Type B pancreatic cell (in vitro differentiated cells): Measurements from ENCODE around the gene NCOA7. TPM values are rescaled to one million over a fixed set of nuclear protein-coding genes. Genes with fewer than 3 reads are reported as not detected.

Experiments used
- DNase-seq: peaks from one replicate; pipeline ENCODE4 v3.0.0; 2021; ENCODE audit warnings: mixed read lengths; ENCODE audit not compliant: unreplicated experiment; ENCODE audit errors: extremely low spot score
- H3K27ac Mint-ChIP-seq: 2 replicates; pipeline ENCODE4 v1.8.0; 2021; ENCODE audit warnings: mild to moderate bottlenecking, mixed read lengths
- H3K27me3 Mint-ChIP-seq: 2 replicates; pipeline ENCODE4 v1.8.0; 2021; ENCODE audit warnings: mixed read lengths
- H3K36me3 Mint-ChIP-seq: 2 replicates; pipeline ENCODE4 v1.8.0; 2021; ENCODE audit warnings: mixed read lengths
- H3K4me1 Mint-ChIP-seq: one replicate; pipeline ENCODE4 v1.8.0; 2021; ENCODE audit warnings: mixed read lengths; ENCODE audit not compliant: unreplicated experiment
- H3K4me3 Mint-ChIP-seq: 2 replicates; pipeline ENCODE4 v1.8.0; 2021; ENCODE audit warnings: mild to moderate bottlenecking, mixed read lengths
- H3K9me3 Mint-ChIP-seq: 2 replicates; pipeline ENCODE4 v1.8.0; 2021; ENCODE audit warnings: mixed read lengths
- total RNA-seq: library from RNA; stranded (reverse); gene quantifications from 2 replicates; pipeline ENCODE4 v1.2.1, GENCODE V29; 2021; ENCODE audit warnings: low replicate concordance
- TF ChIP-seq, protein P1 (sequence below): fragments of 200-600 bp; sonication (generic); conservative IDR thresholded peaks from 2 replicates; pipeline ENCODE4 v1.5.0; 2021; ENCODE audit warnings: antibody characterized with exemption, mild to moderate bottlenecking

The NCOA7 gene
- total RNA-seq, 1 donor from 2014 or later: 29.9 TPM

DNA sequence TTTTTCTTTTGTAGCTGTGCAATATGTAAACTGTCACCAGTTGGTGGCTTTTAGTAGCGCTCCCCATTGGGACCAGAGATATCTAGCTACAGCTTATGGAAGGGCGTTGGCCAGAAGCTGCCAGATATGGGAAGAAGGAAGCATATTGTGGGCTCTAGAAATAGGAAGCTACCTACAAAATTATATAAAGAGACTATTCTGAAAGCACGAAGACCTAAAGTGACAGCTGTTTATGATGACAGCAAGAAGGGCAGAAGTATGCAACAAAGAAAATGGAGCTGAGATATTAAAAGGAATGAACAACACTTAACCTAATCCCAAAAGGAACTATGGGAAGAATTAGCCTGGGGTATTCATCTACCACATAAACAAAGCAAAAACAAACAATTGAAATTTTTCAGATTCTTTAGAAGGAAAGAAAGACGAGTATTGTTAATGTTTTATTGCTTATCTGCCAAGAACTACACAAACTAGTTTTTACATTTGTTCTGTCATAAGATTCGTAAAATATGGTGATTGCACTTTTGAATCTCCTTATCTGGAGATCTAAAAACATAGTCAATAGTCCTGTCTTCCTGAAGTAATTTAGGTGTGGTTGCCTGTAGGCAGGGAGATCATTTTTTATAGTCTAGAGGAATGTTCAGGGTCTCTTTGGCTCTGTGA is 81.6 kb downstream of the NCOA7 start:
- peaks cover 12% of the 10 kb centered on the region for H3K36me3 Mint-ChIP-seq
- no peaks in the 10 kb centered on the region for H3K27me3 Mint-ChIP-seq
- TF ChIP-seq, protein P1, sequence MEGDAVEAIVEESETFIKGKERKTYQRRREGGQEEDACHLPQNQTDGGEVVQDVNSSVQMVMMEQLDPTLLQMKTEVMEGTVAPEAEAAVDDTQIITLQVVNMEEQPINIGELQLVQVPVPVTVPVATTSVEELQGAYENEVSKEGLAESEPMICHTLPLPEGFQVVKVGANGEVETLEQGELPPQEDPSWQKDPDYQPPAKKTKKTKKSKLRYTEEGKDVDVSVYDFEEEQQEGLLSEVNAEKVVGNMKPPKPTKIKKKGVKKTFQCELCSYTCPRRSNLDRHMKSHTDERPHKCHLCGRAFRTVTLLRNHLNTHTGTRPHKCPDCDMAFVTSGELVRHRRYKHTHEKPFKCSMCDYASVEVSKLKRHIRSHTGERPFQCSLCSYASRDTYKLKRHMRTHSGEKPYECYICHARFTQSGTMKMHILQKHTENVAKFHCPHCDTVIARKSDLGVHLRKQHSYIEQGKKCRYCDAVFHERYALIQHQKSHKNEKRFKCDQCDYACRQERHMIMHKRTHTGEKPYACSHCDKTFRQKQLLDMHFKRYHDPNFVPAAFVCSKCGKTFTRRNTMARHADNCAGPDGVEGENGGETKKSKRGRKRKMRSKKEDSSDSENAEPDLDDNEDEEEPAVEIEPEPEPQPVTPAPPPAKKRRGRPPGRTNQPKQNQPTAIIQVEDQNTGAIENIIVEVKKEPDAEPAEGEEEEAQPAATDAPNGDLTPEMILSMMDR: no peak
- H3K9me3 Mint-ChIP-seq: no peaks in the 10 kb centered on the region
- H3K27ac Mint-ChIP-seq: peak overlapping the region; percentile 85
- peak overlapping the region; percentile 58 for H3K4me3 Mint-ChIP-seq
- DNase-seq: no peak
- H3K4me1 Mint-ChIP-seq: peaks cover 4% of the 10 kb centered on the region

DNA sequence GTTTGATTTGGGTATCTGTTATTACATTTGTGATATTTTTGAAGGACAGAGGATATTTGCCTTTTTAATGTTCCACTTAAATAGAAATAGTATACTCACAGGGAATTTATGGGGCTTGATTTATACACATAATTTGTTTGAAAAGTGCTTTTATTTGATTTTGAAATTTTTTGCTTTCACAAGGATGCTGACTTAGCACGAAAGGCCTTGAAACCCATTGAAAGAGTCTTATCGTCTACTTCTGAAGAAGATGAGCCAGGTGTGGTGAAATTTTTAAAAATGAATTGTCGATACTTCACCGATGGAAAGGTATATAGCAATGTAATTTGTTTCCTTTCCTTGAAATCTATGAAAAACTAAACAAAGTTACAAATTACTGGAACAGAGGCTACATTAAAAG is 91.5 kb downstream of the NCOA7 start:
- no peak overlapping the region for H3K4me3 Mint-ChIP-seq
- H3K36me3 Mint-ChIP-seq: peaks cover 33% of the 10 kb centered on the region
- H3K9me3 Mint-ChIP-seq: no peaks in the 10 kb centered on the region
- H3K27me3 Mint-ChIP-seq: no peaks in the 10 kb centered on the region
- no peak overlapping the region for H3K27ac Mint-ChIP-seq
- DNase-seq: no peak
- peaks cover 5% of the 10 kb centered on the region for H3K4me1 Mint-ChIP-seq
- TF ChIP-seq, protein P1: no peak

DNA sequence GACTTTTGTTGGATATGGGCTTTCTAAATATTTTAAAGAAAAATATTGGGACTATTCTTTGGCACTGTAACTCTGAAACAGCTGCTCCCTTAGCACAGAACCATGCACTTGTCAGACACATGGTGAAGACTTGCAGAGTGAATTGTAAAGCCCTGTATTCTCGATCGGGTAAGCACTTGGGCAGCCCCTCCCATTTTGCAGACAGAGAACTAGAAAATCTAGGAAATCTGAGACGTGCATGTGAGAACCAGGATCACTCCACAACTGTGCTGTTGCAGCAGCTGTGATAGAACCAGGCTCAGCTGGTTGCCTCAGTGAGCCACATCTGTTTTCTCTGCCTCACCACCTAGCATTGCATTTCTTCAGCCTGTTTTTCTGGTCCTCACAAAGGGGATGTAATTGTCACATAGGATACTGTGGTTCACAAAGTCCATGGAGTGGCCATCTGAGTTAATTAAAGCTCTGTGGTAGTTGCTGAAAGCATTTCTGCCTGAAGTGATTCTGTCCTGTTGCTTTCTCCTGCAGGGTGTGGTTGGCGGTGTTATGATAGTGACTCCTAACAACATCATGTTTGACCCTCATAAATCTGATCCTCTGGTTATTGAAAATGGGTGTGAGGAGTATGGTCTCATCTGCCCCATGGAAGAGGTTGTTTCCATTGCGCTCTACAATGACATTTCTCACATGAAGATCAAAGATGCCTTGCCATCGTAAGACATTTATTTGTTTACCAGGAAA is 94.0 kb downstream of the NCOA7 start:
- H3K27me3 Mint-ChIP-seq: no peaks in the 10 kb centered on the region
- DNase-seq: no peak
- no peak overlapping the region for H3K4me3 Mint-ChIP-seq
- TF ChIP-seq, protein P1: no peak
- H3K4me1 Mint-ChIP-seq: peaks cover 5% of the 10 kb centered on the region
- no peak overlapping the region for H3K27ac Mint-ChIP-seq
- H3K9me3 Mint-ChIP-seq: no peaks in the 10 kb centered on the region
- peaks cover 35% of the 10 kb centered on the region for H3K36me3 Mint-ChIP-seq

DNA sequence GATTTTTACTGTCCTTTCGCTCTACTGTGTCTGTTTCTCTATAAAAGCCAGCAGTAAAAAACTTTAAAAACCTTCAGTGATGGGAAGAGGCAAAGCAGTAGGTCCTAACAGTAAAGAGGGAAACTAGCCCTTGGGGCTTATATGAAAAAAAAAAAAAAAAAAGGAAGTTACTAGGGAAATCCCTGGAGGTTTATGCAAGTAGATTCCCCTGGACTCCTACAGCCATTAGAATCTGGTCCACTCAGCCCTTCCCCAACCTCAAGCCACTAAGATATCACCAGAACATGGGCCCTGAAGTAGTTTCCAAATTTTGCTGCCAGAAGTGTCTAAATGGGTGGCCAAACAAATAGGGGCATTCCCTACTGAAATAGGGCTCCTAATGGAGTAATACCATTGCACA is 95.3 kb downstream of the NCOA7 start:
- Mint-ChIP-seq H3K4me3 (no peak overlapping the region), H3K4me1 (peaks cover 5% of the 10 kb centered on the region), H3K9me3 (no peaks in the 10 kb centered on the region), H3K27me3 (no peaks in the 10 kb centered on the region), H3K27ac (no peak overlapping the region), H3K36me3 (peaks cover 33% of the 10 kb centered on the region)
- TF ChIP-seq, protein P1: no peak
- DNase-seq: no peak

DNA sequence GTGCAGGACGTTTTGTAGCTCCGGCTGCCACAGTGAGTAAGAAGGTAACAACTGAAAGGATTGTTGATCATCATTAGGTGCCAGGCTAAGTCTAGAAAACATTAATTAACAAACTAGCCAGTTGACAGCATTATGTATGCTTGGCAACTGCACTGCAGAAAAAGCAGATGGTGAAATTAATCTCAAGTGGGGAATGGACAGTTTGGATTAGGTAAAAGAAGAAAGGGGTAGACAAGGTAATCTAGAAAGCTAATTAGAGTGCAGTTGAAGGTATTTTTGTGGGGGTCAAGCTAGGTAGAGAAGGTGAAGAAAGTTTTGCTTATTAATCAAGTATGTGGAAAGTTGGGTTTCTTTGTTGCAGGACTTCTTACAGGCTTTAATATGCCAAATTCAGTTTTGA is 96.2 kb downstream of the NCOA7 start:
- peaks cover 5% of the 10 kb centered on the region for H3K4me1 Mint-ChIP-seq
- no peak overlapping the region for H3K4me3 Mint-ChIP-seq
- H3K36me3 Mint-ChIP-seq: peaks cover 32% of the 10 kb centered on the region
- TF ChIP-seq, protein P1: no peak
- no peak overlapping the region for H3K27ac Mint-ChIP-seq
- no peak for DNase-seq
- no peaks in the 10 kb centered on the region for H3K27me3 Mint-ChIP-seq
- no peaks in the 10 kb centered on the region for H3K9me3 Mint-ChIP-seq
